Measurements from ENCODE around the gene NRL.

The NRL gene

GRCh38 chr14:24145690-24146452, 31.1 kb upstream of the NRL start:
- Histone ChIP-seq H3K9me3 (no peaks in the 10 kb centered on the region), H3K9ac (peak overlapping the region; percentile 90), H4K20me1 (peaks cover 20% of the 10 kb centered on the region), H3K4me1 (peaks cover 54% of the 10 kb centered on the region), H3K27ac (peak overlapping the region; percentile 88), H3K27me3 (no peaks in the 10 kb centered on the region), H3K36me3 (peaks cover 52% of the 10 kb centered on the region), H3K4me3 (peak overlapping the region; percentile 100), H3K4me2 (peak overlapping the region; percentile 92)
- no peak for TF ChIP-seq Cebpa-rat (IDR thresholded peaks at IDR 0.05)

- peaks cover 58% of the 10 kb centered on the region for H3K4me1 ChIP-seq
Observed at GRCh38 chr14:24145219-24145618, 30.5 kb upstream of the NRL start.

GRCh38 chr14:24144451-24144850, 29.7 kb upstream of the NRL start:
- H3K4me1 ChIP-seq: peaks cover 65% of the 10 kb centered on the region
- no peaks in the 10 kb centered on the region for H3K27me3 ChIP-seq
- no peak overlapping the region for H3K27ac ChIP-seq
- H3K36me3 ChIP-seq: peaks cover 41% of the 10 kb centered on the region
- H3K4me2 ChIP-seq: peak overlapping the region; percentile 92
- TF ChIP-seq Cebpa-rat (IDR thresholded peaks at IDR 0.05): no peak
- H3K4me3 ChIP-seq: no peak overlapping the region
- H4K20me1 ChIP-seq: peaks cover 34% of the 10 kb centered on the region
- H3K9me3 ChIP-seq: no peaks in the 10 kb centered on the region
- no peak overlapping the region for H3K9ac ChIP-seq

More at GRCh38 chr14:24145219-24145618, 30.5 kb upstream of the NRL start:
- peak overlapping the region; percentile 100 for H3K4me3 ChIP-seq
- peak overlapping the region; percentile 92 for H3K4me2 ChIP-seq
- peaks cover 26% of the 10 kb centered on the region for H4K20me1 ChIP-seq
- H3K9ac ChIP-seq: peak overlapping the region; percentile 90; the same call in 1 of the 2 replicates
- H3K27me3 ChIP-seq: no peaks in the 10 kb centered on the region
- no peak for TF ChIP-seq Cebpa-rat (IDR thresholded peaks at IDR 0.05)
- H3K36me3 ChIP-seq: peaks cover 45% of the 10 kb centered on the region
- no peak overlapping the region for H3K27ac ChIP-seq
- no peaks in the 10 kb centered on the region for H3K9me3 ChIP-seq

- TF ChIP-seq Cebpa-rat (IDR thresholded peaks at IDR 0.05): no peak
Observed at GRCh38 chr14:24143511-24143910, 28.8 kb upstream of the NRL start.

GRCh38 chr14:24141097-24141880, 26.5 kb upstream of the NRL start, which contains the start of gene EMC9:
EMC9 (minus strand) TSS chr14:24141591; CDS start chr14:24141304, 287 bp downstream.
- Histone ChIP-seq H3K4me3 (peak within 1 kb of the TSS; percentile 89), H4K20me1 (peaks cover 46% of the 10 kb centered on the region), H3K9ac (peak within 1 kb of the TSS; percentile 87), H3K36me3 (peaks cover 55% of the 10 kb centered on the region), H3K27ac (peak within 1 kb of the TSS; percentile 90), H3K27me3 (no peaks in the 10 kb centered on the region), H3K4me2 (peak within 1 kb of the TSS; percentile 96), H3K9me3 (no peaks in the 10 kb centered on the region), H3K4me1 (peaks cover 82% of the 10 kb centered on the region)
- no peak for TF ChIP-seq Cebpa-rat (IDR thresholded peaks at IDR 0.05)

More at GRCh38 chr14:24143511-24143910, 28.8 kb upstream of the NRL start:
- no peak overlapping the region for H3K27ac ChIP-seq
- peaks cover 35% of the 10 kb centered on the region for H4K20me1 ChIP-seq
- peak overlapping the region; percentile 59 for H3K4me2 ChIP-seq
- H3K4me1 ChIP-seq: peaks cover 70% of the 10 kb centered on the region
- H3K27me3 ChIP-seq: no peaks in the 10 kb centered on the region
- H3K36me3 ChIP-seq: peaks cover 41% of the 10 kb centered on the region
- H3K4me3 ChIP-seq: no peak overlapping the region
- H3K9ac ChIP-seq: peak overlapping the region; percentile 30; the same call in 1 of the 2 replicates
- H3K9me3 ChIP-seq: no peaks in the 10 kb centered on the region

- Histone ChIP-seq H3K27ac (no peak overlapping the region), H3K9ac (no peak overlapping the region)
Observed at GRCh38 chr14:24139272-24139934, 24.7 kb upstream of the NRL start.

GRCh38 chr14:24138396-24139271, 23.9 kb upstream of the NRL start:
- no peak overlapping the region for H3K27ac ChIP-seq
- no peak for TF ChIP-seq Cebpa-rat (IDR thresholded peaks at IDR 0.05)
- H3K36me3 ChIP-seq: peaks cover 39% of the 10 kb centered on the region
- H3K9ac ChIP-seq: no peak overlapping the region
- H3K4me2 ChIP-seq: peak overlapping the region; percentile 96
- H4K20me1 ChIP-seq: peaks cover 47% of the 10 kb centered on the region
- peaks cover 68% of the 10 kb centered on the region for H3K4me1 ChIP-seq
- no peak overlapping the region for H3K4me3 ChIP-seq
- no peaks in the 10 kb centered on the region for H3K27me3 ChIP-seq
- H3K9me3 ChIP-seq: no peaks in the 10 kb centered on the region

More at GRCh38 chr14:24139272-24139934, 24.7 kb upstream of the NRL start:
- Histone ChIP-seq H3K4me3 (peak overlapping the region; percentile 89), H3K36me3 (peaks cover 47% of the 10 kb centered on the region), H3K9me3 (no peaks in the 10 kb centered on the region), H3K4me2 (peak overlapping the region; percentile 96), H3K4me1 (peaks cover 75% of the 10 kb centered on the region), H3K27me3 (no peaks in the 10 kb centered on the region), H4K20me1 (peaks cover 47% of the 10 kb centered on the region)
- TF ChIP-seq Cebpa-rat (IDR thresholded peaks at IDR 0.05): no peak

- Histone ChIP-seq H3K4me3 (peak overlapping the region; percentile 100), H3K4me2 (peak overlapping the region; percentile 96), H3K9me3 (no peaks in the 10 kb centered on the region), H3K27ac (no peak overlapping the region), H4K20me1 (peaks cover 47% of the 10 kb centered on the region), H3K36me3 (peaks cover 30% of the 10 kb centered on the region), H3K9ac (peak overlapping the region; percentile 96; the same call in 1 of the 2 replicates), H3K27me3 (no peaks in the 10 kb centered on the region), H3K4me1 (peaks cover 59% of the 10 kb centered on the region)
- TF ChIP-seq Cebpa-rat (IDR thresholded peaks at IDR 0.05): no peak
Observed at GRCh38 chr14:24137529-24138395, 23.0 kb upstream of the NRL start.

Data from BLaER1 (cell line).